ENCODE results near the gene PTPN14.

DNA sequence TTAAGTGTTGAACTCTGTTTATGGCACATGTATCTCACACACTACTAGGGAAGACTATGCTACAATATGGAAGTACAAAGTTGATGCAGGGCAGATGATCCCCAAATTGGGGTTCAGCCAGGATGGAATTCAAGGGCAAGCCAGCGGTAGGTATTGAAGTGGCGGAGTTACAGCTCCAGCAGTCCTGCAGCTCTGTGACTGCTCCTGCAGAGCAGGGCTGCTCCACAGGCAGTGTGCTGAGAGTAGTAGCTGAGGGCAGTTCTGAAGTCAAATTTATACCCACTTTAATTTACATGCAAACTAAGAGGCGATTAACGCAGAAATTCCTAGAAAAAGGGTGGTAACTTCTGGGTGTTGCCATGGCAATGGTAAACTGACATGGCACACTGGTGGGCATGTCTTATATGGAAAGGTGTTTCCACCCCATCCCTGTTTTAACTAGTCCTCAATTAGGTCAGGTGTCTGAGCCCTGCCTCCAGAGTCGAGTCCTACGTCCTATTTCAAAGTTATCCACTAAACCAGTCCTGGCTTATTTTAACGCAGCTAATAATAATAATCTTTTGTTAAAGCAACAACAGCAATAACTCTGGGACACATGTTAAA lies 31.0 kb upstream of the PTPN14 start:
- TF ChIP-seq, protein P1, sequence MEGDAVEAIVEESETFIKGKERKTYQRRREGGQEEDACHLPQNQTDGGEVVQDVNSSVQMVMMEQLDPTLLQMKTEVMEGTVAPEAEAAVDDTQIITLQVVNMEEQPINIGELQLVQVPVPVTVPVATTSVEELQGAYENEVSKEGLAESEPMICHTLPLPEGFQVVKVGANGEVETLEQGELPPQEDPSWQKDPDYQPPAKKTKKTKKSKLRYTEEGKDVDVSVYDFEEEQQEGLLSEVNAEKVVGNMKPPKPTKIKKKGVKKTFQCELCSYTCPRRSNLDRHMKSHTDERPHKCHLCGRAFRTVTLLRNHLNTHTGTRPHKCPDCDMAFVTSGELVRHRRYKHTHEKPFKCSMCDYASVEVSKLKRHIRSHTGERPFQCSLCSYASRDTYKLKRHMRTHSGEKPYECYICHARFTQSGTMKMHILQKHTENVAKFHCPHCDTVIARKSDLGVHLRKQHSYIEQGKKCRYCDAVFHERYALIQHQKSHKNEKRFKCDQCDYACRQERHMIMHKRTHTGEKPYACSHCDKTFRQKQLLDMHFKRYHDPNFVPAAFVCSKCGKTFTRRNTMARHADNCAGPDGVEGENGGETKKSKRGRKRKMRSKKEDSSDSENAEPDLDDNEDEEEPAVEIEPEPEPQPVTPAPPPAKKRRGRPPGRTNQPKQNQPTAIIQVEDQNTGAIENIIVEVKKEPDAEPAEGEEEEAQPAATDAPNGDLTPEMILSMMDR (conservative IDR thresholded peaks at IDR 0.05): no peak
- no peak for TF ChIP-seq ZFX (IDR thresholded peaks at IDR 0.05)

Data from C4-2B (cell line).